ENCODE measurements around the gene RNU6-9.

The RNU6-9 gene

DNA sequence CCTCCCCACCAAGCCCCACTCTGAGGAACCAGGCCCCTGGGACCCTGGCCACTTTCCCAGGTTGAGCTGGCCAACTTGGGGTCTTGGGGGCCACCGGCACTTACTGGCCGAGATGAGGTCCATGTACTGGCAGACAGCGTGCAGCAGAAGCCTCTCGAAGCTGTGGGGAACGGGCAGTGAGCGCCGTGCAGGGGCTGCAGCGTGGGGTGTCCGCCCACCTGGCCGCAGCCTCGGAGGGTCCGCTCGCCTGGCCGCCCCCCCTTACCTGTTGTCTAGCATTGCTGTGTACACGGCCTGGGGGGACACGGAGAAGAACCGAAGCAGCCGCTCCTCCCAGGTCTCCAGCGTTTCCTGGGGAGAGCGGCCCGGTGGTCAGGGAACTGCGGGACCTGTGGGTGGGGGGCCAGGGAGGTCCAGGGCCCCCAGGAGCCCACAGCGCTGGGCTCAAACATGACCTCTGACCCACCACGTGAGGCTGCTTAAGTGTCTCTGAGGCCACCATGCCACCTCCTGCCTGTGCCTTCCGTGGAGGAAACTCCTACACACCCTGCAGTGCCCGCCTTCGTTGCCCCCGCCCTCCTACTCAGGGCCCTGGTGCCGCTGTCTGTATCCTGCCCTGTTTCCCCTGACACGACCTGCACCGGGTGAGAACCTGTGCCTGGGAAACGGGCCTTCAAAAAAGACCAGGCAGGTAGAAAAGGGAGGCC lies 6.2 kb downstream of the RNU6-9 start:
- no peak for DNase-seq (ENCODE audit: low read depth)

DNA sequence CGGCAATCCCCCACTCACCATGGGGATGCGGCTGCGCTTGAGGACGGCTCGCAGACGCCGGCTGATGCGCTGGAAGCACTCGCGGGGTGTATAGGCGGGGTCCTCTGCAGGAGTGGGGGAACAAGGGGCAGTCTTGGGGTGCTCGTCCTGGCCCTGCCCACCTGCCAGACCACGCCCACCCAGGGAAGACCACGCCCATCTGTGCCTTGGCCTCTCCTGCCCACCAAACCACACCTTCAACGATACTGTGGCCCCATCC lies 6.7 kb downstream of the RNU6-9 start:
- DNase-seq (ENCODE audit: low read depth) = no peak

DNA sequence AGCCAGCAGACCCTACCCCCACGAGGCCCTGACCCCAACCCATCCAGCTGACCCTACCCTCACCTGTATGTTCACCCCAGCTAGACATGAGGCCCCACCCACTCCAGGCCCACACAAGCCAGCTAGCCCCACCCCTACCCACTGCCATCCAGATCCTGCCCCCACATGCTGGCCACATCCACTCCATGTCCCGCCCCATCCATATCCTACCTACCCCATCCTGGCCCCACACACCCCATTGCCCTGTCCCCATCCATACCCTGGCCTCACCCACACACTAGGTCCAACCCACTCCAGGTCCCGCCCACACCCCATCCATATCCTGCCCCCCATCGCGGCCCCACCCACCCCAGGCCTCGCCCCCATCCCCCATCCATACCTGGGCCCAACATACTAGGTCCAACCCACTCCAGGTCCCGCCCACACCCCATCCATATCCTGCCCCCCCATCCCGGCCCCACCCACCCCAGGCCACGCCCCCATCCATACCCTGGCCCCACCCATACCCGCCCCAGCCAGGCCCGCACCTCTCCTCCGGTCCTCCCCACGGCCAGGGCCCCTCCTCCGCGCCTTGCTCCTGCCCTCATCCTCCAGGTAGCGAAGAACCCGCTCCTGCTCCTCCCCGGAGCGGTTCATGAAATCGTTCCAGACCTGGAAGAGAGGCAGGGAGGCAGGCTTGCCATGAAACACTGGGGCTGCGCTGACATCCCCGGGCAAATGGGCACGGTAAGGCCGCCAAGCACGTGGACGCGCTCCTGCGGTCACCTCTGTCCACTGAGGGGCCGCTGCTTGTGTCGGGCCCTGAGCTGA lies 7.2 kb downstream of the RNU6-9 start:
- no peak for DNase-seq (ENCODE audit: low read depth)

DNA sequence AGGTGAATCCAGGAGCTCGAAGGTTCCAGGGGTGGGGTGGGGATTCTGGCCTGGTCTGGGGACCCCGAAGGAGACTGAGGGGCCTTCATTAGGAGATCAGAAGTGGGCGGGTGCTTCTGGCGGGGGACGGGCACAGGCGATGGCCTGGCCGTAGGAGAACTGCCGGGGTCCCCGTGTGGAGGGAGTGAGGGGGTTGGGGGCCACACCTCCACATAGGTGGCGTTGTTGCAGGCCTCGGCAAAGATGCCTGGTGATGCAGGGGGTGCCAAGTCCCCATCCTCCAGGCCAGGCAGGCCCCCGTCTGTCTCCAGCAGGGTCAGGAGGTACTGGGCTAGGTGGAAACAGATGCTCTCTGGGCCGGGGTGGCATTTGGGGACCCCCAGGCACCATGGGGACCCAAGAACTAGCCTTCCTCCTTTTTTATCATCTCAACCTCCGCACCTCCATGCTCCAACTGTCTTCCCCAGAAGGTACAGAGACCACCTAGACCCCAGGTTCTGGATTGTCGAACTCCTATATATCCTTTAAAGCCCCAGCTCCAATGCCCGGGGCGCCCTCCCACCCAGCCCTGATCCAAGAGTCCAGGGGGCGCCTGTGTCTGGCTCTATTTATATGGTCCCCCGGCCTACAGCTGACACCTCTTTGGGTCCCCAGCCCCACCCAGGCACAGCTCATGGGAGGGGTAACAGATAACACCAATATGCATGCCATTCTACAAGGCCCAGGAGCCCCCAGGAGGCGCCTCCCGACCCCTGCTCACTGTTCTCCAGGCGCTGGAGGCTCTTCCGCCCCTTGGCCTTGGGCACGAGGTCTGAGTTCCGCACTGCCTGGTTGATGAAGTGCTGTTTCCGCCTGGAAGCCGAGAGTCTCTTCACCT lies 8.2 kb downstream of the RNU6-9 start:
- no peak for DNase-seq (ENCODE audit: low read depth)

DNA sequence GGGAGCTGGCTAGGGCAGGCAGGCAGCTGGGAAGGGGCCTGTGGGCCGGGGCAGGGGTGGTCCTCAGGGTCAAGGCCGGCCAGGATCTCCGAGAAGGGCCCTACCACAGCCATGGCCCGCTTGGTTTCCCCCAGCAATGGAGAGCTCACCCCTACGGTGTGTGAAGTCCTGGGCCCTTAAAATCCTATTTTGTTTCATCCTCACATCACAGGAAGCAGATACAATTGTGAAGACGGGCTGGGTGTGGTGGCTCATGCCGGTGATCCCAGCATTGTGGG lies 8.7 kb downstream of the RNU6-9 start:
- no peak for DNase-seq (ENCODE audit: low read depth)

DNA sequence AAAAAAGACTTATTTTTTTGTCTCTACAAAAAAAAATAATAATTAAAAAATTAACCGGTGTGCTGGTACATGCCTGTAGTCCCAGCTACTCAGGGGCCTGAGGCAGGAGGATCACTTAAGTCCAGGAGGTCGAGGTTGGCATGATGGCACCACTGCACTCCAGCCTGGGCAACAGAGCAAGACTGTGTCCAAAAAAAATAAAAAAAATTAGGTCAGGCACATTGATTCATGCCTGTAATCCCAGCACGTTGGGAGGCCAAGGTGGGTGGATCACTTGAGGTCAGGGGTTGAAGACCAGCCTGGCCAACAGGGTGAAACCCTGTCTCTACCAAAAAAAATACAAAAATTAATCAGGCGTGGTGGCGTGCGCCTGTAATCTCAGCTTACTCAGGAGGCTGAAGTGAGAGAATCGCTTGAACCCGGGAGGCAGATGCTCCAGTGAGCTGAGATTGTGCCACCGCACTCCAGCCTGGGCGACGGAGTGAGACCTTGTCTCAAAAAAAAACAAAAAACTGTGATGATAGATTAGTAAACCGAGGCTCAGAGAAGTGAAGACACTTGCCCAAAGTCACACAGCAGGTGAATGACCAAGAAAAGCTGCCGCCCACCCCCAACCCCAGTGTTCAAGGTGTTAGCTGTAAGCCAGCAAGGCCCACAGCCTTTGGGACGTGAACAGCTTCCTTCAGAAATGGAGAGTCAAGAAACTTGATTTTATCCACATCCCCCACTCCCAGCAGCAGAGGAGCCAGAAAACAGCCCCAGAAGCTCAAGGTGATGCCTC lies 9.4 kb downstream of the RNU6-9 start:
- DNase-seq (ENCODE audit: low read depth) = no peak

DNA sequence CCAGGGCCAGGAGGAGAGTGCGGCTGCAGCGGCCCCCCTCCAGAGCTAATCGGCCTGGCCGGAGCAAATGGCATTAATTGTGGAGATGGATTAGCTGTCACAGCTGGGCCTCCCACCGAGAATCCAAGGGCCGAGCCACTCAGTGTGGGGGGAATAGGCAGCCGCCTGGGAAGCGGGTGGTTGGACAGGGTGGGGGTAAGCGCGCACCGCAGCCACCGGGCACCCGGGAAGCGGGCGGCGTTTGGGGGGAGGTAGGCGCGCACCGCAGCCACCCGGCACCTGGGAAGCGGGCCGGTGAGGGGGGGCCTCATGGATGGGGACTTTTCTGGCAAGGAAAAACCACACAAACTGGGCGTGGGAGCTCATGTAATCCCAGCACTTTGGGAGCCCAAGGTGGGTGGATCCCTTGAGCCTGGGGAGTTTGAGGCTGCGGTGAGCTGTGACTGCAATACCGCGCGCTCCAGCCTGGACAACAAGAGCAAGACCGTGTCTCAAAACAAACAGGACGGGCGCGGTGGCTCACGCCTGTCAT lies 10.0 kb downstream of the RNU6-9 start:
- no peak for DNase-seq (ENCODE audit: low read depth)

DNA sequence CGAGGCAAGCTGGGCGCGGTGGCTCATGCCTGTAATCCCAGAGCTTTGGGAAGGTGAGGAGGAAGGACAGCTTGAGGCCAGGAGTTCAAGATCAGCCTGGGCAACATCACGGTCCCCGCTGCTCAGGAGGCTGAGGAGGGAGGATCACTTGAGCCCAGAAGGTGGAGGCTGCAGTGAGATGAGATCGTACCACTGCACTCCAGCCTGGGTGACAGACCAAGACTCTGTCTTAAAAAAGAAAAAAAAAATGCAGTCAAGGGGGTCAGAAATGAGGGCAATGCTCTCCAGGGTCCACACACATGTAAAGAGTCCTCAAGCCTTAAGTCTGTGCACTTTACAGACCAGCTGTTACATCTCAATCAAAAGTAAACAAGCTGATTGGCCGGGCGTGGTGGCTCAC lies 11.3 kb downstream of the RNU6-9 start:
- no peak for DNase-seq (ENCODE audit: low read depth)

DNA sequence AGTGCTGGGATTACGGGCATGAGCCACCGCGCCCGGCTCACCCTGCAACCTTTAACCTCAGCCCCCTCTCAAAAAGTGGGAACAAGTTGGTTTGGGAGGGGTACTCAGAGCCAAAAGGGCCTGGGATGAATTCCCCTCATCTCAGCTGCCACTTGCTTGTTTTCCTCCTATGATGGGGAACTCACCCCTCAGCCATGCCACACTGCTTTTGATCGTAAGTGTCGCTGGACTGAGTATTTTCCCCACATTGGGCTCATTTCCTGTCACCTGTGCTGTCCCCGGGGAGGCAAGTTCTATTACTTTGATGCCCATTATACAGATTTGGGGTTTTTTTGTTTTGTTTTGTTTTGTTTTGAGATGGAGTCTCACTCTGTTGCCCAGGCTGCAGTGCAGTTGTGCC lies 13.2 kb downstream of the RNU6-9 start:
- DNase-seq (ENCODE audit: low read depth) = no peak

DNA sequence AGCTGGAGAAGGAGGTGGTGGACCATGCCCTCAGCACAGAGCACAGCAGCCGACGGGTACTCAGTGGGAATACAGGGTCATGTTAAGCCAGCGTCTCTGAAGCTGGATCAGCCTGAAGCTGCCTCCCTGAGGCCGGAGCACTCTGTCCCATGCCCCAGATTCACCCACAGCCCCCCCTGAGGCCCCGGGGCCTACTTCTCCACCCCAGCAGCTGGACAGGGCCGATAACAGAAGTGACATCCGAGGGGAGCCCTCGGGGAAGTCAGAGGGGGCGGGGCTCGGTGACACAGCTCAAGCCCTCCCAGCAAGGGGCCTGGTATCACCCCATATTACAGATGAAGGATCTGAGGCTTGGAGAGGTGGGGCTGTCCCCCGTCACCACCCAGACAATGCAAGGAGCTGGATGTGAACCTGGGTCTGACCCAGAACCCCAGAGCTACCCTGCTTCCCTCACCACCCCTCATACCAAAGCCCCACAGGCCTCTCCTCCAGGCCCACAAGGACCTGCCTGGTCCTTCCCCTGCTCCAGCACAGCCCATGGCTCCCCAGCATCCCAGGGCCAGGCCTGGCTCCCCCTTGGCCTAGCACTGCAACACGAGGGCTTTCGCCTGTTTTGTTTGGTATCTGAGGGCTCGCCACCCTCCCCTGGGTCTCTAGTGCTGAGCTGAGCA lies 14.0 kb downstream of the RNU6-9 start:
- DNase-seq (ENCODE audit: low read depth) = no peak

DNA sequence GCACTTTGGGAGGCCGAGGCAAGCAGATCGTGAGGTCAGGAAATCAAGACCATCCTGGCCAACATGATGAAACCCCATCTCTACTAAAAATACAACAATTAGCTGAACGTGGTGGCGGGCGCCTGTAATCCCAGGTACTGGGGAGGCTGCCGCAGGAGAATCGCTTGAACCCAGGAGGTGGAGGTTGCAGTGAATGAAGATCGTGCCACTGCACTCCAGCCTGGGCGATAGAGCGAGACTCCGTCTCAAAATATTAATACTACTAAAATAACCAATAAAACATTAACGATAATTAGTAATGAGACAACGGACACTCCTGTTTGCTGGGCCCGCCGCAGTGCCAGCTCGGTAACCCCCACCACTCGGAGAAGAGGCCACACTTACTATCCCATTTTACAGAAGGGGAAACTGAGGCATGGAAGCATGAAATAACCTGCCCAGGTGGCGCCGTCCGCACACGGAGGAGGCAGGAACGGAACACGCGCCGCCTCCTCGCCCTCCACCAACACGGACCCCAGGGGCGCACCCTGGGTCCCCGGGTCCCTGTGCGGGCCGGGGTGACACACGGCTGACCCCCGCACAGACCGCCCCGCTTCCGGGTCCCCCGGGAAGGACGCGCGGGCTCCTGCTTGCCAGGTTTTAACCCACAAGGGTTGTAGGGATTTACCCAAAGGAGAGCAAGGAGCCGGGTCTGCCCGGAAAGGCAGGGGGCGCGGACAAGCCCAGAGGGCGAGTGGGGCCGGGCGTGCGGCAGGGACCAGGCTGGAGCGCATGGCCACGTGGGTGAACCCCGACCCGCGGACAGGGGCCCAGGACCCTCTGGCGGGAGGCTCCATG lies 18.1 kb downstream of the RNU6-9 start:
- no peak for DNase-seq (ENCODE audit: low read depth)

DNA sequence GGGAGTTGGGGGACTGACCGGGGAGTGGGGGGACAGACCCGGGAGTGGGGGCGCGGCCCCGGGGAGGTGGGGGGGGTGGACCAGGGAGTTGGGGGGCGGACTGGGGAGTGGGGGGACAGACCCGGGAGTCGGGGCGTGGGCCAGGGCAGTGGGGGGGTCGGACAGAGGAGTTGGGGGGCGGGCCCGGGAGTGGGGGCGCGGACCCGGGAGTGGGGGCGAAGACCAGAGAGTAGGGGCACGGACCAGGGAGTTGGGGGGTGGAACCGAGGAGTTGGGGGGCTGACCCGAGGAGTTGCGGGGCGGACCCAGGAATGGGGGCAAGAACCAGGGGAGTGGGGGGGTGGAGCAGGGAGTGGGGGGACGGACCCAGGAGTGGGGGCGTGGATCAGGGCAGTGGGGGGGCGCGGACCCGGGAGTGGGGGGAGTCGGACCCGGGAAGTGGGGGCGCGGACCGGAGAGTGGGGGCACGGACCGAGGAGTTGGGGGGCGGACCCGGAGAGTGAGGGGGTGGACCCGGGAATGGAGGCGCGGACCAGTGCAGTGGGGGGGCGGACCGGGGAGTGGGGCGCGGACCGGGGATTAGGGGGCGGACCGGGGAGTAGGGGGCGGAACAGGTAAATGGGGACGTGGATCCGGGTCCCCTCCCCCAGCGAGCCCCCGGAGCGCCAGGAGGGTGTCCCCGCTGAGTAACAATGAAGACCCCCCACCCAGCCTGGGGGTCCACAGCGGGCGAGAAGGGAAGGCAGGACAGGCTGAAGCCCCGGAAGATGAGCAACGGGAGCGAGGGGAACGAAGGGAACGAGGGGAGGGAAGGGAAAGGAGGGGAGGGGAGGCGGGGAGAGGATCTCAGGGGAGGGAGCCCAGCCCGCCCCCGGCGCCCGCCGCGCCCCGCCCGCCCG lies 19.1 kb downstream of the RNU6-9 start:
- no peak for DNase-seq (ENCODE audit: low read depth)

DNA sequence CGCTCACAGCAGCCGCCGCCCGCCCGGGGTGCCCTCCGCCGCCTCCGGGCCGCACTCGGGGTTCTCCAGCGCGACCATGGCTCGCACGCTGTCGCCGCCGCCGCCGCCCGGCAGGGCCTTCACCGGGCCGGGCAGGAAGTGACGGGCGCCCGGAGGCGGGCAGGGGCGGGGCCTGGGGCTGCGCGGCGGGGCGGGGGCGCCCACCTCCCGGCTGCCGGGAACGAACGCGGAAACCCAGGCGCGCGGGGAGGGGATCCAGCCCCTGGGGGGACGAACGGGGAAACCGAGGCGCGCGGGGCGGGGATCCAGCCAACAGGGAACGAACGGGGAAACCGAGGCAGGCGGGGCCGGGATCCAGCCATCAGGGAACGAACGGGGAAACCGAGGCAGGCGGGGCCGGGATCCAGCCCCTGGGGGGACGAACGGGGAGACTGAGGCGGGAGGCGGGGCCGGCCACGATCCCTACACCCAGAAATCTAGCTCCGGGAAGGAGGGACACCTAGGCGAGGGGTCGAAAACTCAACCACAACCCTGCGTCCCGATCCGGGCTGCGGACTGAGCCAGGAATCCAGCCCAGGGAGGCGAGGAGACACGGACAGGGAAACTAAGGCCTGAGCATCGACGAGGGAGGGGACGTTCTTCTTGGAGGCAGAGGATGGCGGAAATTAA lies 19.9 kb downstream of the RNU6-9 start, which contains the start of gene R3HDM4:
Gene R3HDM4, minus strand, starts transcription at position 140 of the 669 bp plus-strand sequence. Its CDS starts 62 bp downstream, at position 78.
- peak; percentile 79 for DNase-seq (ENCODE audit: low read depth)

DNA sequence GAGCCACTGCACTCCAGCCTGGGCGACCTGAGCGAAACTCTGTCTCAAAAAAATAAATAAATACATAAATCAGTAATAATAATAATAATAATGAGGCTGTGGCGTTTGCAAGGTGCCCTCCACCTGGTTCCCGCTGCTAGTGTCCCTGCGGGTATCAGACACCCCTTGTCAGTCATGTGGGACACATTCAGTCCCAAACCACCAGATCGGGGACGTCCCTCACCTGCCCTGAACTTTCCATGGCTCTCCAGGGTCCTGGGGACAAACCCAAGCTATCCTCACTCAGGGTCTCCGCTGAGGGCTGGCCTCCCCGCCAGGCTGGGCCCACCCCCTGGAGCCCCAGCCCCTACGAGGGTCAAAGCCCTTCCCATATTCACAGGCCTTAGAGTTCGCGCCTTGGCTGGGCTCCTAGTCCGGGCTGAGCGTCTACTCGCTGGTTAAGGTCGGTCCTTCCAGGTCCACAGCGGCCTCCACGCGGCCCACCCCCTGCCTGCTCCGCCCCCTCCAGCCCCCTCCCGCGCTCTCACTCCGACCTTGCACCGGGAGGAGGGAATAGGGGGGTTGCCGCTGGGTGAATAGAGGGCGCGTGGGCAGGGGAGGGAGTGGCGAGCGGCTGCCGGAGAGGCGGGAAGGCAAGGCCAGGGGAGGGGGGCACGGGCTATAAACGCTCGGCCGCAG lies 23.5 kb downstream of the RNU6-9 start:
- DNase-seq (ENCODE audit: low read depth) = no peak

DNA sequence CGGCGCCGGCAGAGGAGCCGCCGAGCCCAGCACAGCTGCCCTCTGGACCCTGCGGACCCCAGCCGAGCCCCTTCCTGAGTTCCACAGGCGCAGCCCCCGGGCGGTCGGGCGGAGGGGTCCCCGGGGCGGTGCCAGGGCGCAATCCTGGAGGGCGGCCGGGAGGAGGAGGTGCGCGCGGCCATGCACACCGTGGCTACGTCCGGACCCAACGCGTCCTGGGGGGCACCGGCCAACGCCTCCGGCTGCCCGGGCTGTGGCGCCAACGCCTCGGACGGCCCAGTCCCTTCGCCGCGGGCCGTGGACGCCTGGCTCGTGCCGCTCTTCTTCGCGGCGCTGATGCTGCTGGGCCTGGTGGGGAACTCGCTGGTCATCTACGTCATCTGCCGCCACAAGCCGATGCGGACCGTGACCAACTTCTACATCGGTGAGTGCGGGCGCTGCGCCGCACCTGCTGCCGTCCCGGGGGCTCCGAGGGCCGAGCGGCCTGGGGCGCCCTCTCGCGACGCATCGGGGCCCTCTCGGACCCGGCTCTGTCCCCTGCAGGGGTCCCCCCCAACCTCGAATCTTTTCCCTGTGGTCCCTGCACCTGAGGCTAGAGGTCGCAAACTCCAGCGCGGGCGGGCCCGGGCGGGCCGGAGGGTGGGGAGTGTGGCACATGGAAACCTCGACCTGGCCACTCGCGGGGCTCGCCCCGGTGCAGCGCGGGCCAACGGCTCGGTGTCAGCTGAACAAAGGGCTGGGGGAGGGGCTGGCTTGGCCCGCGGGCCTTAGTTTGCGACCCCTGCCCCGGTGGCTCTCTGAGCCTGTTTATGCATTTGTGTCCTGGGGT lies 24.3 kb downstream of the RNU6-9 start, which contains the start of gene KISS1R:
Gene KISS1R, plus strand, starts transcription at position 11 of the 829 bp plus-strand sequence. Its CDS starts 170 bp downstream, at position 181.
- no peak for DNase-seq (ENCODE audit: low read depth)

DNA sequence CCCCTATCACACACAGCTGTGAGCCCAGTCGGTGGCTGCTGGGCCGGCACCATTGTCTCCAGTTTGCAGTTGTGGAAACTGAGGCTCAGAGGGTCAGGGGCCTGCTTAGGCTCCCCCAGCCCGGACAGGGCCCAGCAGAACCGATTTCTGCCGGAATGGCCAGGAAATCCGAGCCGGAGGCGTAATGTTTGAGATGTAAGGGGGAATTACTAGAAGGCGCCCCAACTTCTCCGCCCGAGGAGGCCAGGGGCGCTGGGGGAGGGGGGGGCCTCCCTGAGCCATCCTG lies 24.8 kb downstream of the RNU6-9 start:
- DNase-seq (ENCODE audit: low read depth) = no peak

DNA sequence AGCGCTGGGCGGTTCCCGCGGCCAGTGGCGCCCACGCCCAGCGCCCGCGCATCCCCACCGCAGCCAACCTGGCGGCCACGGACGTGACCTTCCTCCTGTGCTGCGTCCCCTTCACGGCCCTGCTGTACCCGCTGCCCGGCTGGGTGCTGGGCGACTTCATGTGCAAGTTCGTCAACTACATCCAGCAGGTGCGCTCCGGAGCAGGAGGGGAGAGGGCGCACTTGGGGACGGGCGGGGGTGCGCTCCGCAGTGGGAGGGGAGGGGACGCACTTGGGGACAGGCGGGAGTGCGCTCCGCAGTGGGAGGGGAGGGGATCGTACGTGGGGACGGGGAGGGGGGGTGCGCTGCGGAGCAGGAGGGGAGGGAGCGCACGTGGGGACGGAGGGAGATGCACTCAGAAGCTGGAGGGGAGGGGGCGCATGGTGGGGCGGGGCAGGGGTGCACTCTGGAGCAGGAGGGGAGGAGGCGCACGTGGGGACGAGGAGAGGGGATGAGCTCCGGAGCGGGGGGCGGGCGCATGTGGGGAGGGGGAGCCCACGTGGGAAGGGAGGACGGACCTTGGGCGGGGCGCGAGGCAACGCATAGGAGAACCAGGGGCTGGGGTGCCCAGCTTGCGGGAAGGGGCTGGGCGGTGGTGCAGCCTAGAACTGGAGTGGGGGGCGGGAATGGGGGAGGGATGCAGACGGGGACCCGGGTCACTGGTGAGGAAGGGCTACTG lies 25.4 kb downstream of the RNU6-9 start:
- DNase-seq (ENCODE audit: low read depth) = no peak
